GM12864 (cell line): Measurements from ENCODE around the gene GPR27.

Experiments
- DNase-seq: peaks from one replicate; pipeline ENCODE4 v3.0.0-alpha.2; 2011; ENCODE audit warnings: low read depth
- H3K4me3 ChIP-seq: 2 replicates; pipeline ENCODE4 v1.5.1; 2011; ENCODE audit warnings: mild to moderate bottlenecking, low read depth, low read length, control low read depth
- CTCF ChIP-seq: IDR thresholded peaks from 2 replicates; pipeline ENCODE4 v1.5.1; 2011; ENCODE audit warnings: low read depth, mild to moderate bottlenecking, moderate library complexity, low read length, control low read depth, inconsistent platforms; ENCODE audit errors: missing control alignments

Gene GPR27

GRCh38 chr3:71754610-71755253 is 1.1 kb downstream of the GPR27 start:
- DNase-seq: no peak
- no peak overlapping the region for H3K4me3 ChIP-seq
- TF ChIP-seq CTCF: no peak

DNA sequence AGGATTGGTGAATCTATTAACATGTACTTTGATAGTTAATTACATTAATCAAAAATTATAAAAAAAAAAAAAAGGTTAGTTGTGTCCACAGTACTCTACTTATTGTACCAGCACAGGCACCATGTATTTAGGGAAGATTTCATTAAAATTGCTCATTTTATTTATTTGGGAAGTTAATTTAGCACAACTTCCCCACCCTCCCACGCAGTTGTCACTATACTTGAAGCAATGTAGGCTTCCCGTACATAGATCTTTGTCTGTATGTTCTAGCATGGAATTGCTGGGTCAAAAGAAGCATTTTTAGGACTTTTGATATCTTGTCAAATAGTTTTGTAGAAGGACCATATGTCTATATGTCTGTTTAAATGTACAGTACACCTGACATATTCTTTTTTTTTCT is 4.4 kb downstream of the GPR27 start:
- H3K4me3 ChIP-seq: no peak overlapping the region
- no peak for TF ChIP-seq CTCF

DNA sequence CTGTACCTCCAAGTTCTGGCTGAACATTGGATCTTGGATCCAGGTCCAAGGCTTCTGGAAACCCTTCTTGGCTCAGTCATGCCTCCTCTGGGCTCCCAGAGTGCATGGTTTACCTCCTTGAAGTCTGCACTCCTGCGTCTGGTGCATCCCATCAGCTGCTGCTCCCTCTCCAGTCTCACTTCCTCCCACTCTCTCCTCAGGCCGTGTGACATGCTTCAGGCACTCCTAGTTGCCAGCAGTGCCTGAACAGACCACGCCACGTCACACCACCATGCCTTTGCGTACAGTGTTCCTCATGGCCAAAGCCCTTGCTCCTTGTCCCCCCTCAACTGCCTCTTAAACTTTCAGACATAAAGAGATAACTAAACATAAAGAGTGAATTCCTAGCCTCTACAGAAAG is 5.7 kb downstream of the GPR27 start:
- no peak for DNase-seq
- no peak overlapping the region for H3K4me3 ChIP-seq
- TF ChIP-seq CTCF: no peak

More for the DNA sequence above, 4.4 kb downstream of the GPR27 start:
- no peak for DNase-seq

DNA sequence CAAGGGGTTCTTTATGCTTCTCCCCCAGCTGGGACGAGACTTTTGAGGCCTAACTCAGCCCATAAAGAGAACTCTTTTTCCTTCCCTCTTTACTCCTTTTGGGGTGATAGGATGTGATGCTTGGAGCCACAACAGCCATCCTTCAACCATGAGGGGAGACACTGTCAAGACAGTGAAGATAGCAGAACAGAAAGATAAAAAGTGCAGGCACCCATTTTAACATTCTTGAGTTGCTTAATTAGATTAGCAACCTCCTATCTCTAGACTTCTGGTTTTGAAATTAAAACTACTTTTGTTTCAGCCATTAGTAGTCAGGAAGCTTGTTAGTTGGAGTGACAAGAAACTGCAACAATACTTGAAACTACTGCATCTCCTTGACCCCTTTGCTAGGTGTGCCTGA is 6.5 kb downstream of the GPR27 start:
- no peak for DNase-seq
- no peak for TF ChIP-seq CTCF
- H3K4me3 ChIP-seq: no peak overlapping the region

DNA sequence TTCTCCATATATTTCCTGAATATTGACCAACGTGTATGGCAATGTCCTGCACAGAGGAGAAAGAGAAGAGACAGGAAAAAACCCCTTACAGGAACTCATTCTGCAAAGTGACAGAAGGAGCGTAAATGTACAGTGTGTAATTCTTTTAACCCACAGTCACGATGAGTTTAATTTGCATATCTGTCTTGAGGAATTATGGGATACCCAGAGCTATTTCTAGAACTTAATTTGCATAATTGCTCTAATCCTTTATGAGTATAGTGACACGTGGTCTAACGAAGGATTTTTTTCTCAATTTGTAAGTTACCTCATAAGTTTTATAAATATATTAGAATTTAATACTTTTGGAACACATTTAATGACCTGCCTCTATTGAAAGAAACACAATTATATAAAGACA is 9.8 kb downstream of the GPR27 start:
- TF ChIP-seq CTCF: no peak
- DNase-seq: no peak
- no peak overlapping the region for H3K4me3 ChIP-seq

DNA sequence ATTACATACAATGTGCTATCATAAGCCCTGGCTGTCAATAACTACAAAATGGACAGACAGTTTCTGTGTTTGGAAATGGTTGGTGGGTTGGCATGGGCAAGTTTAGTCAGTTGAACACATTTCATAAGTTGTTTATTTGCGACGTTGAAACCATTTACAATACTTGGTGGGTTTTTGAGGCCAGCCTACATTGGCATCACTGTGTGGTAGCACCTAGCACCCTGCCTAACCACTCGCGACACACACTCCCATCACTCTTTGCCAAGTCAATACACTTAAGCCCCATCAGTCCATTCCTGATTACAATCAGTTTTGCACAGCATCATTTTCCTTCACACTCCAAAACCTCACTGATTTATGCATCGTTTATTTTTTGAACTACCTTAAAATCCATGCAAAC is 17.5 kb downstream of the GPR27 start:
- DNase-seq: no peak
- H3K4me3 ChIP-seq: no peak overlapping the region
- no peak for TF ChIP-seq CTCF

GRCh38 chr3:71771884-71772283 is 18.2 kb downstream of the GPR27 start:
- H3K4me3 ChIP-seq: no peak overlapping the region
- no peak for DNase-seq
- TF ChIP-seq CTCF: no peak
